ENCODE measurements around the gene SLC35D2. TPM values are rescaled to one million over a fixed set of nuclear protein-coding genes. Genes with fewer than 3 reads are reported as not detected.

SLC35D2 gene
- 10 to 100 TPM in 1 of 2 donors, 1 to 10 TPM in 1; 9.7 to 14.5 TPM for total RNA-seq

- TF ChIP-seq, protein P1, sequence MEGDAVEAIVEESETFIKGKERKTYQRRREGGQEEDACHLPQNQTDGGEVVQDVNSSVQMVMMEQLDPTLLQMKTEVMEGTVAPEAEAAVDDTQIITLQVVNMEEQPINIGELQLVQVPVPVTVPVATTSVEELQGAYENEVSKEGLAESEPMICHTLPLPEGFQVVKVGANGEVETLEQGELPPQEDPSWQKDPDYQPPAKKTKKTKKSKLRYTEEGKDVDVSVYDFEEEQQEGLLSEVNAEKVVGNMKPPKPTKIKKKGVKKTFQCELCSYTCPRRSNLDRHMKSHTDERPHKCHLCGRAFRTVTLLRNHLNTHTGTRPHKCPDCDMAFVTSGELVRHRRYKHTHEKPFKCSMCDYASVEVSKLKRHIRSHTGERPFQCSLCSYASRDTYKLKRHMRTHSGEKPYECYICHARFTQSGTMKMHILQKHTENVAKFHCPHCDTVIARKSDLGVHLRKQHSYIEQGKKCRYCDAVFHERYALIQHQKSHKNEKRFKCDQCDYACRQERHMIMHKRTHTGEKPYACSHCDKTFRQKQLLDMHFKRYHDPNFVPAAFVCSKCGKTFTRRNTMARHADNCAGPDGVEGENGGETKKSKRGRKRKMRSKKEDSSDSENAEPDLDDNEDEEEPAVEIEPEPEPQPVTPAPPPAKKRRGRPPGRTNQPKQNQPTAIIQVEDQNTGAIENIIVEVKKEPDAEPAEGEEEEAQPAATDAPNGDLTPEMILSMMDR (IDR thresholded peaks at IDR 0.05) = no peak
- H3K27ac ChIP-seq = peak within 1 kb of the TSS; percentile 92 to 96
- H3K9me3 ChIP-seq = no peaks in the 10 kb centered on the region
- H3K4me1 ChIP-seq = peaks cover 0 to 25% of the 10 kb centered on the region in 2 donors
- H3K36me3 ChIP-seq = no peaks in the 10 kb centered on the region
- DNase-seq (ENCODE audit: low spot score) = no peak
- H3K4me3 ChIP-seq = peak within 1 kb of the TSS; percentile 80 to 82
- H3K27me3 ChIP-seq = no peaks in the 10 kb centered on the region
Measured at GRCh38 chr9:96383165-96383942, at the start of gene SLC35D2. SLC35D2 (minus strand) TSS chr9:96383711; CDS start chr9:96383634, 77 bp downstream.

- Histone ChIP-seq H3K4me1 (no peaks in the 10 kb centered on the region), H3K27me3 (no peaks in the 10 kb centered on the region), H3K36me3 (no peaks in the 10 kb centered on the region), H3K27ac (no peak overlapping the region), H3K4me3 (no peak overlapping the region), H3K9me3 (no peaks in the 10 kb centered on the region)
- DNase-seq (ENCODE audit: low spot score) = no peak
- TF ChIP-seq, protein P1 (IDR thresholded peaks at IDR 0.05) = no peak
Measured at GRCh38 chr9:96430377-96430776, 46.9 kb upstream of the SLC35D2 start.

DNA sequence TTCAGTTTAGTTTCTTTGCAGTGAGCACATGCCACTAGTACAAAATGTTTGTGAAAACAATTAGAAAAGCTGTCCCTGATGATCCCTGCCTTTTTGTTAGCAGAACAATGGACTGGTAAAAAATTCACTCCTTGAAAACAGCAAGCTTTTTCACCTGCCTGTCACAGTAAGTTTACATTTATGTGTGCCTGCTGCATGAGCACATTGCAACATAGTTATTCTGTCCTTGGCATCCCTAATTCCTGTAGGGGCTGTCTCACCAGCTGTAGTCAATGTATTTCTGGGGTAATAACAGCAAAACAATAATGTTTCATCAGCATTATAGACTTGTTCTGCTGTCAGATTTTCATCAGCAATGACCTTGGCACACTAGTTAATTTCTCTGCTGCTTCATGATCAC is 46.2 kb upstream of the SLC35D2 start:
- no peak for DNase-seq (ENCODE audit: low spot score)
- TF ChIP-seq, protein P1 (IDR thresholded peaks at IDR 0.05) = no peak
- Histone ChIP-seq H3K27ac (no peak overlapping the region), H3K4me3 (no peak overlapping the region), H3K36me3 (no peaks in the 10 kb centered on the region), H3K4me1 (no peaks in the 10 kb centered on the region), H3K9me3 (no peaks in the 10 kb centered on the region), H3K27me3 (no peaks in the 10 kb centered on the region)

GRCh38 chr9:96425500-96426169 is 42.1 kb upstream of the SLC35D2 start:
- H3K27ac ChIP-seq = no peak overlapping the region
- no peaks in the 10 kb centered on the region for H3K27me3 ChIP-seq
- no peak for DNase-seq (ENCODE audit: low spot score)
- no peaks in the 10 kb centered on the region for H3K9me3 ChIP-seq
- peaks cover 0 to 8% of the 10 kb centered on the region in 2 donors for H3K4me1 ChIP-seq
- no peaks in the 10 kb centered on the region for H3K36me3 ChIP-seq
- H3K4me3 ChIP-seq = no peak overlapping the region
- TF ChIP-seq, protein P1 (IDR thresholded peaks at IDR 0.05) = no peak

DNA sequence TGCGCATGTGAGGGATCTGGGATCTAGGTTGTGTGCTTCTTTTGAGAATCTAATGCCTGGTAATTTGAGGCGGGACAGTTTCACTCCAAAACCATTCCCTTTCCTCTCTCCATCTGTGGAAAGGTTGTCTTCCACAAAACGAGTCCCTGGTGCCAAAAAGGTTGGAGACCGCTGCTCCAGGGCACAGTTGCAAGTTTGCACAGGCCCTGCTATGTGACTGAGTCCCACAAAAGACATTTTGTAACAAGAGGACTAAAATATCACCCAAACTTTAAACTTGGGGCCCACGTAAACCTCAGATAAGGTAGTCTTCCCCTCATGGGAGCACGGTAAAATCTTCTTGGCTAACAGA is 40.5 kb upstream of the SLC35D2 start:
- H3K27ac ChIP-seq = no peak overlapping the region
- TF ChIP-seq, protein P1 (IDR thresholded peaks at IDR 0.05) = no peak

More for the DNA sequence above, 40.5 kb upstream of the SLC35D2 start:
- Histone ChIP-seq H3K27me3 (no peaks in the 10 kb centered on the region), H3K4me1 (peaks cover 0 to 23% of the 10 kb centered on the region in 2 donors), H3K9me3 (no peaks in the 10 kb centered on the region), H3K4me3 (no peak overlapping the region), H3K36me3 (no peaks in the 10 kb centered on the region)
- no peak for DNase-seq (ENCODE audit: low spot score)

Data from right atrium auricular region (tissue), 2 donors.